GM19099 (cell line): ENCODE results near the gene ZNF311.

Source experiments
- POLR2A ChIP-seq: IDR thresholded peaks from 3 replicates; pipeline ENCODE4 v1.6.1; 2011; ENCODE audit warnings: low read depth; ENCODE audit not compliant: insufficient read length; ENCODE audit errors: extremely low read depth

ZNF311 gene

DNA sequence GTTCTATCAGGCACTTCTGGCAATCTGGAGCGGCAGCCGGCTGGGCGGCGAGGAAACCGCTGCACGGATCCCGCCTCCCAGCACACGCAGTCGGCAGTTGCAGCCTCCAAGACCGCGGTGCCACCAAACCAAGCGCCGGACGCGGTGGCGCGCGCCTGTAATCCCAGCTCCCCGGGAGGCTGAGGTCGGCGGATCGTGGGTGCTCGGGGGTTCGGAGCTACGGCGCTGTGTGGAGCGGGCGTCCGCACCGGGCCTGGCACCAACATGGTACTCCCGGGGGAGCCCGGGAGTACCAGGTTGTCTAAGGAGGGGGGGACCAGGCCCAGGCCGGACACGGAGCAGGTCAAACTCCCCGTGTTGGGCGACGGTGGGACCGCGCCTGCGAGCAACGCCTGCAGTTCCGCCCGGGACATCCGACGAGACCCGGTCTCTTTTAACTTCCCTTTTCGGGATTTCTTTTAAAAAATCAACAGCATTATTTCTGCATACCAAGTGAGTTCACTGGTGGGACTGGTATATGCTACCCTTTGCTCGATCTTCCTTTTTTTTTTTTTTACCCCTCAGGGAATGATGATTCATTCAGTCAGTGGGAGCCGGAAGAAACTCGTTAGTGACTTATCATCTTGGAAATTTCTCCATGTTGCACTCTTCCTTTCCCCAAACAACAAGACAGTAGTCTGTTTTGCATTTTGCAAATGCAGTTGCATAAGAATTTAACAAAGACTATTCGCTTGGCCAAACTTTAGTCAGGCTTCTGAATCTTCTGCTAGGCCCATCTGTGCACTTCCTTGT, 27.6 kb downstream of the ZNF311 start:
- no peak for TF ChIP-seq POLR2A

DNA sequence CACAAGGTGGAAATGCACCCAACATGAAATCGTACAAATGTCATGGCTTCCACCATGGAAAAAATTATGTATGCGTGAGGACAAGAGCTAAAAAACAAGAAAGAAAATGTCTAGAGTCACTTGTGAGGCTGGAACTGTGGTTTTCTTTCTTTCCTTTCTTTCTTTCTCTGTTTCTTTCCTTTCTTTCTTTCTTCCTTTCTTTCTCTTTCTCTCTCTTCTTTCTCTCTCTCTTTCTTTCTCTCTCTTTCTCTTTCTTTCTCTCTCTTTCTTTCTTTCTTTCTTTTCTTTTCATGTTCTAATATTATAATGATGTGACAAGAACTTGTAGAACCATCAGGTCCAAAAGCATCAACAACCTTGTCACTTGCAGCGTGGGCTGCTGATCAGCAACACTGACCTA, 28.4 kb downstream of the ZNF311 start:
- no peak for TF ChIP-seq POLR2A

DNA sequence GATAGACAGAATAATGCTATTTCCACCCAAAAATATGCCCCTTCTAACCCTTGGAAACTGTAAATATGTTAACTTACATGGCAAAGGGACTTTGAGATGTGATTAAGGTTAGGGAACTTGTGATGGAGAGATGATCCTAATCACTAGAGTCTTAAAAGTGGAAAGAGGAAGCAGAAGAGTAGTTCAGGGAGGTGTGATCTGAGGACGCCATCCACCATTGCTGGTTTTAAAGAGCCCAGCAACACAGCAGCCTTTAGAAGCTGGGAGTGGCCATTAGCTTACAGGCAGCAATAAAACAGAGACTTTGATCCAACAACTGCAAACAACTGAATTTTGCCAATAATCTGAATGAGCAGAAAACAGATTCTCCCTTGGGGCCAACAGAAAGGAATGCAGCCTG, 30.6 kb downstream of the ZNF311 start:
- no peak for TF ChIP-seq POLR2A

DNA sequence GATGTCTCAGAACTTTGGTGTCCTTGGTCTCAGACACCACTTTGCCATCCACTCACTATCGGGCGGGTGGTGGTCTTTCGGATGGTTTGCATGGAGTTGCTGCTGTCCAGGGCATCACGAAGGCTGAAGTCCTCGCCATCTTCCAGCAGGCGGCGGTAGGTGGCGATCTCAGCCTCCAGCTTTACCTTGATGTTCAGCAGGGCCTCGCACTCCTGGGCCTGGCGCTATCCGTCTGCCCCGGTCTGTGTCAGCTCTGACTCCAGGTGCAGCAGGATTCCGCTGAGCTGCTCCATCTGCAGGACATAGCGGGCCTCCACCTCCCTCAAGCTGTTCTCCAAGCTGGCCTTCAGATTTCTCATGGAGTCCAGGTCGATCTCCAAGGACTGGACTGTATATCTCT, 36.0 kb downstream of the ZNF311 start:
- TF ChIP-seq POLR2A, result no peak

DNA sequence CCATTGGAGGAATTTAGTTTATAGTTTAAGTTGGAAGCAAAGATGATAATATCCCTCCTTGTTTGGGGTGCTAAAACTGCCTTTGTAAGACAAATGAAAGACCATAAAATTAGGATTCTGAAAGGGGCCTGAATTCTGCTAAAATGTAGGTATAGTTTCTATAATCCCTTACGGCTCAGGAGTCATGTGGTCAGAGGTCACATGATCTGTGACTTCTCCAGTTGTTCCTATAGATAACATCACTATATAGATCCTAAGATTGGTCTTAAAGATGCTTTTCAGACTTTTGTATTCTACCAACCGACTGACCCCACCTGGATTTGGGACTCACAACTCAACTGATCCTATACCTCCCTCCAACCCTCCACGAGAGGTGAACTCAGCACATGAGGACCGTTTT, 36.6 kb downstream of the ZNF311 start:
- TF ChIP-seq POLR2A, result no peak

DNA sequence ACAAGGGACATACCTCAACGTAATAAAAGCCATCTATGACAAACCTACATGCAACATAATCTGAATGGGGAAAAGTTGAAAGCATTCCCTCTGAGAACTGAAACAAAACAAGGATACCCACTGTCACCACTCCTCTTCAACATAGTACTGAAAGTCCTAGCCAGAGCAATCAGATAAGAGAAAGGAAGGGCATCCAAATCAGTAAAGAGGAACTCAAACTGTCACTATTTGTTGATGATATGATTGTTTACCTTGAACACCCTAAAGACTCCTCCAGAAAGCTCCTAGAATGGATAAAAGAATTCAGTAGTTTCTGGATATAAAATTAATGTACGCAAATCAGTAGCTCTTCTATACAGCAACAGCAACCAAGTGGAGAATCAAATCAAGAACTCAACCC, 39.4 kb downstream of the ZNF311 start:
- TF ChIP-seq POLR2A, result no peak

DNA sequence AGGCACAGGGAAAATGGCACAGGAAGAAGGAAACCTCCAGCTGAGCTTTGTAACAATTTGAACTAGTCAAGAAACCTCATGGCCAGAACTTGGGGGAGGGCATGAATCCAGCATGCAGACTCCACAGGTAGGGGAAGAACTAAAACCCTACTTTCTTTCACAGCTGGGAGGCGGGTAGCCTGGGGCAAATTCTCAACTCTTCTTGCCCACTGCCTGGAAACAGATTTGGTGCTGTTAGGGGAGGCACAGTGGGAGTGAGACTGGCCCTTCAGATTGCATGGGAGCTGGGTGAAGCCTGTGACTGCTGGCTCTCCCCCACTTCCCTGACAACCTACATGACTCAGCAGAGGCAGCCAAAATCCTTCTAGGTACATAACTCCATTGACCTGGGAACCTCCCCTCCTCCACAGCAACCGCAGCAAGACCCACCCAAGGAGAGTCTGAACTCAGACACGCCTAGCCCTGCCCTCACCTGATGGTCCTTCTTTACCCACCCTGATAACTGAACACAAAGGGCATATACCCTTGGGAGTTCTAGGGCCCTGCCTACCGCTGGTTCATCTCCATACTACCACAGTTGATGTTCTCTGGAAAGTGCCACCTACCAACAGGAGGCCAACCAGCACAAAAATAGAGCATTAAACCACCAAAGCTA, 44.1 kb downstream of the ZNF311 start:
- no peak for TF ChIP-seq POLR2A

DNA sequence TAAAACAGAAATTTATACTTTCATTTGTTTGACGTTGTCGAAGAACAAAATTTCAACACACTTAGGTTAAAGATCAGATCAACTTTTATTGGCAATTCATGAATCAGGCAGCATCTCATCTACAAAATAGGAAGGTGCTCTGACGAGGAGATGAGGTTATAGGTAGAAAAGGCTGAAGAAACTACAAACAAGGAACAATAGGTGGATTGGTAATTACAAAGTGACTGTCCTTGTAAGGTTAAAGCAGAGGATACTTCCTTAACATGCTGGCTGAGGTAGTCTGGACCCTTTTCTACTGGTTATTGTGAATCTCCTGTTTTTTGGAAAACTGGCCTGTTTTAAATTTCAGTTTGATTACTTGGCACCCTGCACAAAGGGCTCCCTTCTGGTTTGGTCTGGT, 48.8 kb downstream of the ZNF311 start:
- TF ChIP-seq POLR2A, result no peak

DNA sequence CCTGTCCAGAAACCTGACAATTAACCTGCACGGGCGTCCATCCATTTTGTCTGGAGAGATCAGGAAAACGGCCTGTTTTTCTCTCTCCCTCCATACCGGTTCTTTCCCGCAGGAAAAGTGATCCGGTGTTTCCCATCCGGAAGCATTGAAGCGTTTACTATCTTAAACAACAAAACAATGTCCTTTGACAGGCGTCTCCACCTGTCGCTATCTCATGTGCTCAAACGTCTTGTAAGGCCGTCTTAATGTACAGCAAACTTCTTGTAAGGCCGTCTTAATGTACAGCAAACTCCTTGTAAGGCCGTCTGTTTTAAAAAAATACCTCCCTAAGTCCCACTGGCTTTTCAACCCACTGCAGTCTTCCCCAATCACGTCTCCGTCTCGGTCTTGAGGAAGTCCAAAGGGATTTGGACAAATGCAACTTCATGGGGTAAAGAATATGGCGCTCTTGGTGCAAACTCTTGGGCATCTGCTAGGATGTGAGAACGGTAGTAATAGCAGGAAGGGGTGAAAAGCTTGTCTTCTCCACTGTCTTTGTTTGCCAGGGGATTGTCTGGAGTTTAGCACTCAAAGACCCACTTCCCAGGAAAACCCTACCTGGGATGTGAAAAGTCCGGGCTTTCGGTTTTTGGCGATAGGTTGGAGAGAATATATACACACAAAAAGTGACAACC, 51.4 kb downstream of the ZNF311 start:
- no peak for TF ChIP-seq POLR2A

DNA sequence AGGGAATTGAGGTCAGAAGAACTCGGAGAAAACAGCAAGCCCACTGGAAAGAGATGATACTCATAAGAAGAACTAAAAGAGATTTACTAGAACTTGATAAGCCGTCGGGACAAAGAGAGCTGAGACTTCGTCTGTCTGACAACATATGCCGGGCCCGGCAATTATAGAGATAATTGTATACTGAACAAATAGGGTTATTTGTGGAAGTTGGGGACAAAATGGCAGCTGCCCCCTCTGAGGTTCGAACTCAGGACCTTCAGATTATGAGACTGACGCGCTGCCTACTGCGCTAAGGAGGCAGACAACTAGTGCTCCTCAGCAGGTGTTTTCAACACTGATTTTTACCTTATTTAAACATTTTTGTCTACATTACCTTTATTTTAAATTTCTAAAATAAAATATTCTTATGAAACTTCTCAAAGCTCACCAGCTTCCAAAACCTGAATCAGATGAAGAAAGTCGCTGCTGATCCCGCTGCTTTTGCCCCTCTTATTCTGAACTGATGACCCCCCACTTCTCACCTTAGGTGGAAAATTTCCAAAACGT, 52.0 kb downstream of the ZNF311 start:
- no peak for TF ChIP-seq POLR2A

DNA sequence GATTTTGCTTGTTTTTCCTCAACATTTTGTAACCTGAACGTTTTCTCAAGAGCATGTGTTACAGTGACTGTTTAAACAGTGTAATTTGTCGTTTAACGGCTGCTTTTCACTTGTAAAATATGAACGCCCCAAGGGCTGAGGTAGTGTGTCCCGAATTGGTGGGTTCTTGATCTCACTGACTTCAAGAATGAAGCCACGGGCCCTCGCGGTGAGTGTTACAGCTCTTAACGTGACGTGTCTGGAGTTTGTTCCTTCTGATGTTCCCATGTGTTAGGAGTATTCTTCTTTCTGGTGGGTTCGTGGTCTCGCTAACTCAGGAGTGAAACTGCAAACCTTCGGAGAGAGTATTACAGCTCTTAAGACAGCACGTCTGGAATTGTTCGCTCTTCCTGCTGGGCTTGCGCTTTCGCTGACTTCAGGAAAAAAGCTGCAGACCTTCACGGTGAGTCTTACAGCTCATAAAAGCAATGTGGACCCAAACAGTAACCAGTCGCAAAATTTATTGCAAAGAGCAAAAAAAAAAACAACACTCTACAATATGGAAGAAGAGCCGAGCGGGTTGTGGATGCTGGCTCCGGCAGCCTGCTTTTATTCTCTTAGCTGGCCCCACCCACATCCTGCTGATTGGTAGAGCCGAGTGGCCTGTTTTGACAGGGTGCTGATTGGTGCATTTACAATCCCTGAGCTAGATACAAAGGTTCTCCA, 56.2 kb downstream of the ZNF311 start:
- no peak for TF ChIP-seq POLR2A

DNA sequence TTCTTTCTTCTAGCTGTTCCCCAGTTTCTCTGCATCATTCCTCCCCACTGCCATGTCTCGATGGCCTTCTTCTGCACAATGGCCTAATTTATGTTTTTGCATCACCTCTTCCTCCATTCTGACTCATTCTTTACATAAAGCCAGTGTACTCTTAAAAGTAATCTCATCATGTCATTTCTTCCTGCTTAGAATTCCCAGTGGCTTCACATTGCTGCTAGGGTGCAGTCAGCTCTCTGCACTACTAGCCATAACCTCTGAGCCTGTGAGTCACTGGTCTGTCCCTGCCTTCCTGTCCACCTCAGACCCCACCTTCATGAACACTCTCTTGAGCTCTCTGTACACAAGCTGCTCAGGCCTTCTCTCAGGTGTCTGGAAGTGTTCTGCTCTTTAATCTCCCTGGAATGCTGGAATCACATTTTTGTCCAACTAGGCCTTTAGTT, 57.3 kb downstream of the ZNF311 start:
- TF ChIP-seq POLR2A, result no peak

DNA sequence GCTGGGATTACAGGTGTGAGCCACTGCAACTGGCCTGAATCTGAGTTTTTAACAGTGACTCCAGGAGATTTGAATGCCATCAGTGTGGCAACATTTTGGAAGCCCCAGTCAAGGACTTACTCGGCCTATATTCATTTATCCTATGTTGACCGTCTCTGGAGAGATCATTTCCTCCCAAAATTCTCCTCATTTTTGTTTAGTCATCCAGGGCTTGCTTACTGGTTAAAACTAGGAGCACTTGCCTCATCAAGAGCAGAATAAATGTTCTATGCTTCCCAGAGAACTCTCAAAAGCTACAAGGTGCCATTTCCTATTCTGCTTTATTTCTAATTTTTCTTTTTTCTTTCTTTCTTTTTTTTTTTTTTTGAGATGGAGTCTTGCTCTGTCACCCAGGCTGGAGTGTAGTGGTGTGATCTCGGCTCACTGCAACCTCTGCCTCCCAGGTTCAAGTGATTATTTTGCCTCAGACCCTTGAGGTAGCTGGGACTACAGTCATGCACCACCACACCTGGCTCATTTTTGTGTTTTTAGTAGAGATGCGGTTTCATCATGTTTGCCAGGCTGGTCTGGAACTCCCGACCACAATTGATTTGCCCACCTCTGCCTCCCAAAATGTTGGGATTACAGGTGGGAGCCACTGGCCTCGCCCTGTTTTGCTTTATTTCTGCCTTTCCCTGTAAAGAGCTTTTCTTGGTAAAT, 57.9 kb downstream of the ZNF311 start:
- TF ChIP-seq POLR2A, result no peak

DNA sequence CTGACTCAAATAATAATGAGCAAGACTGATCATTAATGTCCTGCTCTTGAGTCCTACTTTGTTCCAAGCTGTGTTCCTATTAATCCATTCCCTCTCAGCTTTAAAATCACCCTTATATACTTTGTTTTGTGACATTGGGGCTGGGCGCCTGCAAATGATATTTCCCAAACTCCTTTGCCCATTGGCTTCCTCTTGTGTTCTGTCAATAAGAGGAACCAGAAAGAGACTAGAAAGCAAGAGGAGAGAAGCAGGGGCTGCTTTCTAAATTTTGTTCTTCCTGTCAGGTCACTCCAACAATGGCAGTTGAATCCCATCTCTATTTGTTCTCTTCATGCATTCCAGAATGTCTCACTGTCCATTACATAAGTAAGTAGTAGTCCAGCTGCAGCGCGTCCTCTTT, 59.8 kb downstream of the ZNF311 start:
- no peak for TF ChIP-seq POLR2A
